Posterior cingulate gyrus (tissue), 11 donors: ENCODE results near the gene ADSS1.
A peak's percentile ranks its signal among the peaks of the same experiment; 100 is the strongest.

Source experiments
- DNase-seq, 10 donors: peaks; one replicate each; pipeline versions ENCODE4 v3.0.0 to v3.0.0-alpha.2; 2020 to 2021; ENCODE audit warnings: mixed read lengths in 3 of 10
- intact Hi-C: fragments of 100-400 bp; cut with DNase I; formaldehyde crosslinking; loops from one replicate; pipeline ENCODE4 v1.15.1; 2023

Gene ADSS1

DNA sequence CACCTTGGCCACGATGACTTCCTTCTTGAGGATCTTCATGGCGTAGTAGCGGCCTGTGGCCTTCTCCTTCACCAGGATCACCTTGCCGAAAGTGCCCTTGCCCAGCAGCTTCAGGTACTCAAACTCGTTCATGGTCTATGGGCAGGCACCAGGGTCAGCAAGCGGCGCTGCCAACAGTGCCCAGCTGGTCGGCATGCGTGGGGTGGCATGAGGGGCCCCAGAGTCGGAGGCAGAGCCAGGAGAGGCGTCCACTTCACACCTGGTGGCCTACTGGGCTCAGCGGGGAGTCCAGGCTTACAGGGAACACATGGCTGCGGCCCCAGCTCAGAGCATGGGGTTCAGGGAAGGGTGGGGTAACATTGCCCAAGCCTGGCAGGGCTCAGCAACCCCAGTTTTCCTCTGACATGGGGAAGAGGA, 51.1 kb downstream of the ADSS1 start:
- DNase-seq = peak in 1 of 10 donors; percentile 57
- intact Hi-C loops = no loop called here

DNA sequence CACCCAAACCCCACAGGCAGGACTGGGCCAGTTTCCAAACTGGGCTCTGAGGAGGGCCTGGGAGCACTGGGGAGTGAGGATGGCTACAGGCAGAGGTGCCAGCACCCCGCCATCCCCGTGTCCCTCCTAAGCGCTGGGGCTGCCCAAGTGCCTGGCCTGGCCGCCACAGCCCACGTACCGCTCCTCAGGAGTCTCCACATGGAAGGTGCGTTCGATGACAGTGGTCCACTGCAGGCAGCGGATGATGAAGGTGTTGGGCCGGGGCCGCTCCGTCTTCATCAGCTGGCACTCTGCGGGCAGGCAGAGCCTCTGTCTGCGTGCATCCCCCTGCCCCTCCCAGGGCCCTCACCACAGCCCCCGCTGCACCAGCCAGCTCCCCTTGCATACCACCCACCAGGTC, 52.5 kb downstream of the ADSS1 start:
- no peak for DNase-seq
- intact Hi-C loops = no loop called here

DNA sequence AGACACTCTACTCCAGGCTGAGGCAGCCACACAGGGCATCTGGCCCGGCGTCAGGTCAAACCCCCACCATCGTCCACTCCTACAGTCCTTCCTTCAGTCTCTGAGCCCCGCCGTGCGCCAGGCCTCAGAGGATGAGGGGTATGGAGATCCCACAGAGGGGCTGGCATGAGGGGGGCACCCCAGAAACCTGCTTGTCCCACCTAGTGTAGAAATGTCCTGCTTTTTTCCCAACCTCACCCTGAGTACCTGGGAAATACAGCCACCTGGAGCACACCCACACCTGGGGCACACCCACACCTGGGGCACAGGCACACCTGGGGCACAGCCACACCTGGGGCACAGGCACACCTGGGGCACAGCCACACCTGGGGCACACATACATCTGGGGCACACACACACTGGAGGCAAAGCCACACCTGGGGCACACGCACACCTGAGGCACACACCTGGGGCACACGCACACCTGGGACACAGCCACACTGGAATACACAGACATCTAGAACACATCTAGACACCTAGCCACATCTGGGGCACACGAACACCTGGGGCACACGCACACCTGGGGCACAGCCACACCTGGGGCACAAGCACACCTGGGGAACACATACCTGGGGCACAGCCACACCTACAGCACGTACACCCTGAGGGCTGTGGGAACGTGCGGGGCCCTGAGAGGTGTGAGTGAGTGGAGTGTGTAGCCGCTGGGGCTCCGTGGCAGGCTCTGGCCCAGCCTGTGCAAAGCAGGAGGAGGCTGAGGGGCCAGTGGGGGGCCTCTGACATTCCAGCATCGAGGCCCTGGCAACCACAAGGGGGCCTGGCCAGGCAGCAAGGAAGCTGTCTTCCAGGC, 53.2 kb downstream of the ADSS1 start:
- no peak for DNase-seq
- intact Hi-C loops = no loop called here

DNA sequence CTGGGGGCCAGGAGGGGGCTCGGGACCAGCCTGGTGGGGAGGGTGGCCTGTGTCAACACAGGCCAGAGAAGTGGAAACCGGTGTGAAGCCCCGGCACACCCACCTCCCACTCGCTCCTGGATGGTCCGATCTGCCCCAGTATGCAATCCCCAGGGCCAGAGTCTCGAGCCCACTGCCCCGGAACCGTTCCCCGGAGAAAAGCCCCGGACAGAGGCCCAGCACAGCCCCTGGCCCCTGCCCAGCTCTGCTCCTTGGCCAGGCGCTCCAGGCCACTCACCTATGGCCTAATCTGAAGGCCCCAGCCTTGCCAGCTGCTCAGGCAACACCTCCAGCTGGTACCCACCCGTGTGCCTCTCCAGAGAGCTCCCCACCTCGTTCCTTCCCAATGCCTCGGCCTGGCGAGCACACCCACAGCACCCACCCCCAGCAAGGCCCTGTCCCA, 53.8 kb downstream of the ADSS1 start:
- intact Hi-C loops = no loop called here
- no peak for DNase-seq

DNA sequence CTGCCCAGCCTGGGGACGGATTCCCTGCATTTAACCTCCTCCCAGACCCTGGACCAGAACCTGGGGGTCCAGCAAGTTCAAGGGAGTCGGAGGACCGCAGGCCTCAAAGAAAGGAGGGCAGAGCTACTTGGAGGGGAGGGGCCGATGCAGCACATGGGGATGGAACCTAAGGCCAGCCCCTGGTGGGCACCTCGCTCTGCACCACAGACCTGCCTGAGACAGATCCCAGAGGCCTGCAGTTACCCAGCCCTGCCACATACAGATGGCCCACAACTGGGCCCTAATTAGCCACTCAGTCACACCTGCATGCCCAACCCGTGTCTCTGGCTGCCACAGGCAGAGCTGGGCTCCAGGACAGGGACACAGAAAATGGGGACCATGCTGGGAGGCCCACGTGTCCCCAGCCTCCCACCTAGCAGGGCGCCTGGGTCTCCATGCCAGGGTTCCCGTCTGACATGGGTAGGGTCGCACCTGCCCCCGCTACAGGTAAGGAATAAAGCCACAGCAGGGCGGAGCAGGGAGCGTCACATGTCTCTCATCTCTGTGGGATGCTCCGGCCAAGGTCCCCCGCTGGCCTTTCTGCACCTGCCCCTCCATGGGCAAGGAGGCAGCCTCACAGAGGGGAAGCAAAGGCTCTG, 54.8 kb downstream of the ADSS1 start:
- intact Hi-C loops = no loop called here
- DNase-seq = no peak

DNA sequence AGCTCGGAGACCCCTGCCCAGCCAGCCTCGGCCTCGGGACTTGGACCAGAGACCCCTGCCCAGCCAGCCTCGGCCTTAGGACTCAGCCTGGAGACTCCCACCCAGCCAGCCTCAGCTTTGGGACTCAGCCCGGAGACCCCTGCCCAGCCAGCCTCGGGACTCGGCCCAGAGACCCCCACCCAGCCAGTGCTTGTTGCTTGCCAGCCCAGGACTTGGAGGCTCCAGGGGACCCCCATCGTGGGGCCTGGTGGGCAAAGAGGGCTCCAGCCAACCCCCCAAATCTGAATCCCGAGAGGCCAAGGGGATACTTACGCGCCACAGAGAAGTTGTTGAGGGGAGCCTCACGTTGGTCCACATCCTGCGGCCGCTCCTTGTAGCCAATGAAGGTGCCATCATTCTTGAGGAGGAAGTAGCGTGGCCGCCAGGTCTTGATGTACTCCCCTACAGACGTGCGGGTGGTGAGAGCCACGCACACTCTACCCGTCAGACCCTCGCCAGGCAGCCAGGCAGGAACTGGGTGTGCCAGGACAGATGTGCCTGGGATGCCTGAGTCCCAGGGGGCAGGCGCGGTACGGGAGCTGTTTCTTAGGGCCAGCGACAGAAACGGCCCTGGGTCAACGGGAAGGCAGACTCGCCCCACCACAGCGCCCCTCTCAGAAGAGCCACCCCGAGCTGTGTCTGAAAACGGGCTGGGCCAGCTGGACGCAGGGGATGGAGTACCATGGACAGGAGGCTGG, 55.9 kb downstream of the ADSS1 start:
- intact Hi-C loops = no loop called here
- DNase-seq = no peak

DNA sequence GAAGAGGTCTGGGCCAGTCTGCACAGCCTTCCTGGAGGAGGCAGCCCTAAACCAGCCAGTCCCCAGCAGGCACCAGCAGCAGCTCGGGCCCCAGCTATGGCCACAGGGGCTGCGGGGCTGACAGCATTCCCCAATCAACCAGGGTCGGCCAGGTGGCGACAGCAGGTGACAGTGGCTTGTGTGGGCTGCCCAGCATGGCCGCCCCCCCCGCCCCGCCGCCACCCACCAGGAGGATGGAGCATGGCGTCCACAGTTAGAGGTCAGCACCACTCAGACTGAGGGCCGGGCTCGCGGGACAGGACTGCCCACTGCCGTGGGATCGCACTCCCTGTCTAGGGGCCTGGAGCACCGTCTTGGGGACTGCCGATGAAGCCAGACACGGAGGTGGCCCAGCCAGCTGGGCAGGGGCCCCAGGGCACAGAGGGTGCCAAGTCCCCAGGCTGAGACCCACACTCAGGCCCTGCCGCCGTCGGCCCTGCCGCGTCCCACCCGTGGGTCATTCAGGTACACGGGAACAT, 56.5 kb downstream of the ADSS1 start:
- DNase-seq = no peak
- intact Hi-C loops = no loop called here

DNA sequence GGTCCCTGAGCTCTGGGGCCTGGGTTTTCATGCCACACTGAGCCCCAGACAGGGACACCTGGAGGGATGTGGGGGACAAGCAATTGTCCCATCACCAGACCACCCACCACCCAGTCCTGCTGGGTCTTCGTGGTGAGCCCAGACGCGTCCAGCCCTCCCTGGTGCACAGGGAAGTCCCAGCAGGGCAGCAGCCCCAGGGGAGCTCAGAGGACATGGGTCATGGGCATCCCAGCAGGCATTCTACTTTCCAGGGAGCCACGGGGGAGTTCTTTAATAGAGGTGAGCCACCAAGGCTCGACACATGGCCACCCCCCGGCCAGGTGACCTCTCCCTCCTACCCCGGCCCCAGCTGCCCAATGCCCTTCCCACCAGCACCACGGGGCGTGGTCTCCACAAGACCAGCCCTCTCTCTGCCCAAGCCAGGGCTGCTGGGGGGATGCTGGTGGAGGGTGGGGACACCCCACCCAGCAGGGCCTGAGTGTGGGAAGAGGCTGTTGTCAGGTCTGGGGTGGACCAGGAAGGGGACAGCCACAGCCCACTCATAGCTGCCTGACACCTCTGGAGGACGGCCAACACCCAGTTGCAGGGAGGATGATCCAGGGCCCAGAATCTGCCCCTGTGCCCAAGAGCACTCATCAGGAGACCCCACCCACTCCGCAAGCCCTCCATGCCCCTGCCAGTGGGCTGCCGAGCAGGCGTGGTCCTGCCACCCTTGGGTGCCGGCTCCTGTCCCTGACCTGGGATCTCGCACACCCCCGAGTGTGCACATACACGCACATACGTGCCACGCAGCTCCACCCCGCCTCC, 57.4 kb downstream of the ADSS1 start:
- intact Hi-C loops = no loop called here
- no peak for DNase-seq

DNA sequence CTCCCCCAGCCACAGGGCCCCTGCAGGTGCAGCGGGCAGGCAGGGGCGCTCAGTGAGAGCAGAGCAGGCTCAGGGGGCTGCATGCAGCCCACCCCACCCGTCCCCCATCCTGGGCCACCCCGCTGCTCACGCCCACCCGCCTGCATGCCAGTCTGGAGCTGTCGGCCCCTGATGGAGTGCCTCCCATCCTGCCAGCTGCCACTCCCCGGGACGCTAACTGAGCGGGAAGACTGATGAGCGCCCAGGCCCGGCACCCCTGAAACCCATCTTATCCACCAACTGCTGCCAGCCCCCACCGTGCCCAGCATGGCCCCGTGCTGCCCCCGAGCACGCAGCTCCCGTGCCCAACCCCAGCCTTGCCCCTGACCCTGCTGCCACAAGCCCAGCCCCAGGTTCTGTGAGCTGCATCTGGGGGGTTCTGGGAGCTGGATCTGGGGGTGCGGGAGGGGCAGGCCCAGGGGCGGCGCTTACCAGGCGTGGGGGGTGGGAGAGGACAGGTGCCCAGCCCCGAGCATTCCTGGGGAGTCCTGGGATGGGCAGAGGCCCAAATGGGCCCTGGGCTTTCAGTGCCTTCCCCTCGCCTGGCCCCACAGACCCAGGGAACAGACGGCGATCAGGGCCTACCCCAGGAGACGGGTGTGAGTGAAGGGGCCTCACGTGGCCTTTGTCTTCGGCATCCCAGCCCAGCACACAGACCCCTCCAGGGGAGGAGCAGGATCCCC, 58.2 kb downstream of the ADSS1 start:
- no peak for DNase-seq
- intact Hi-C loops = no loop called here

DNA sequence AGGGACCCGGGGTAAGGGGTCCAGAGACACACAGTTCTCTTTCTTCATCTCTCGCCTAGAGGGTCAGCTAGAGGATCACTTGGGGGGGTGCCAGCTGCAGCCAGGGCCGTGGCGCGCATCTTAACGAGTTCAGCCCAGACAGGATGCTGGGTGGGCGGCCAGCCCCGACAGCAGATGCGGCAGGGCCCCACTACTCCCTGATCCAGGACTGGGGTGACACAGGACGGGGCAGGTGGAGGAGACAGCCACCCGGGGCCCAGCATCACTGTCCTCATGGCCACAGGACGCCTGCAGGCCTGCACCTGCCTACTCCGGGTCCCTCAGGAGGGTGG, 58.7 kb downstream of the ADSS1 start:
- DNase-seq = no peak
- intact Hi-C loops = no loop called here

DNA sequence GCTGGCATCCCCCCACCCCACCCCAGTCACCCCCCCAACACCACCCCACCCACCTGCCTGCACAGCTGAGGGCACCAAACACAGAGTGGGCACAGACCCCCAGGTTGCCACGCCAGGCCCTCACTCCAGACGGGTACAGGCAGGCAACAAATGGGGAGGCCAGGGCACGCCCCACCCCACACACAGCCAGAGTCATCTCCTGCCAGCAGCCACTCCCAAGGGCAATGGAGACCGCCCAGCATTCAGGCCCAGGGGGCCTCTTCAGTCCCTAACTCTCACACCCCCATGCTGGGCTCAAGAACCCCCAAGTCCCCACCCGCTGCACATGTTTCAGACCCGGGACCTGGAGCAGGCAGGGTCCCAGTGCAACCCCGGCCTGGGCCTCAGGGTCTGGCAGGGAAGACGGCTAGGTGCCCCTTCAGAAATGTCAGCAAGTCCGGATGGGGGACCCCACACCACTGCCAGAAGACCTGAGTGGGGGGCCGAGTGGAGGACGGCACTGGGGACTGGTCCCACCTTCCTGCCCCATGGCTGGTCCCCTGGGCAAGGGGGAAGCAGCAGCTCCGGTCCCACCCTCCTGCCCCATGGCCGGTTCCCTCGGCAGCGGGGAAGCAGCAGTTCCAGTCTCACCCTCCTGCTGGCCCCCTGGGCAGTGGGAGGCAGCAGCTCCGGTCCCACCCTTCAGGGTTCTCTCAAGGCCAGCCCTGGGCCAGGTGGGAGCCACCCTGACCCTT, 59.6 kb downstream of the ADSS1 start:
- DNase-seq = no peak
- intact Hi-C loops = no loop called here

DNA sequence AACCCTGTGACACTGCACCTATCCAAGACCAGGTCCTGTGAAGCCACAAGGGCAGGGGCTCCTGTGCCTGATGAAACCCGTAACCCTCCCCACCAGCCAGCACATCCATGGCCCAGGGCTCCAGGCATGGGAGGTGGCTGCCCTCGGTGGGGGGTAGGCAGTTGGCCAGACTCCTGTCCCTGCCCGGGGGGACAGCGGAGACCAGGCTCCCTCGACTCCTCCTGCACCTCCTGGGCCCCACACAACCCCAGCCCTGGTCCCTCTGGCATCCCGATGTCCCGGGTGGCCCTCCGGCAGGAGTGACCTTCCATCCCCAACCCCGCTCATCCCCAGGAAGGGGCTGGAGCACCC, 60.2 kb downstream of the ADSS1 start:
- intact Hi-C loops = no loop called here

DNA sequence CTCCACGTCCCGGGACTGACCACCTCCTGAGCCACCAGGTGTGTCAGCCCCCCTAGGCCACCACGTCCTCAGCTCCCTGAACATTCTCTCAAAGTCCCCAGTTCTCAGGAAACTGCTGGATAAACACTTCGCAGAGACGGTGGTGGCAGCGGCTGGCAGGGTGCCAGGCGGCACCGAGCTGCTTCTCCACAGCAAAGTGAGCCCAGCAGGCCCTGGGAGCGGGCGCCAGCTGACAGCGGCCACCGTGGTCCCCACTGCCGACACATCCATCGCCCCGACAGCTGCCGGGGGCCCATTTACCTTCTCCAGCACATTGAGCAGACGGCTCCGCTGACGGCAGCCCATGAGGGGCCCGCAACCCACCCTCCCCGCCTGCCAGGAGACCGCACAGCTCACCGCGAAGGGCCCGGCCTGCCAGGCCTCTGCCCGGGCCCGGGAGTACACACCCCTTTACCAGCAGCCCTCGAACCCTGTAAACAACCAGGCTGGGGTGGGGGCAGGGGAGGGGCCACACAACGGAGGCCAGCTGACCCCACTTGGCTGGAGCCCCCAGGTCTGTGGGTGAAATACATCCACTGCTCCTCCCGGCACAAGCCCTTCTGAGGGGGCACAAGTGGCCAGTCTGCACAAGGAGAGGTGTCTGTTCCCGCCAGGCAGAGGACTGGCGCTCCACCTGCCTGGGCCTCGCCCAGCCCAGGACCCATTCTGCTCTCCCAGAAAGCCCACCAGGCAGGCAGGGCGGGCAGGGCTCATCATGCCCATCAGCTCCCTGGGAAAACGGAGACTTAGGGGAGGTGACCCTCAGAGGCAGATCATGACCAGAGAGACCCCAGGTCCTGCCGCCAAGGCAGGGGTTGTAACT, 61.0 kb downstream of the ADSS1 start:
- DNase-seq = peak in 7 of 10 donors; percentile 42 to 95 (median 67)
- intact Hi-C loops = no loop called here

More for the DNA sequence above, 60.2 kb downstream of the ADSS1 start:
- no peak for DNase-seq

DNA sequence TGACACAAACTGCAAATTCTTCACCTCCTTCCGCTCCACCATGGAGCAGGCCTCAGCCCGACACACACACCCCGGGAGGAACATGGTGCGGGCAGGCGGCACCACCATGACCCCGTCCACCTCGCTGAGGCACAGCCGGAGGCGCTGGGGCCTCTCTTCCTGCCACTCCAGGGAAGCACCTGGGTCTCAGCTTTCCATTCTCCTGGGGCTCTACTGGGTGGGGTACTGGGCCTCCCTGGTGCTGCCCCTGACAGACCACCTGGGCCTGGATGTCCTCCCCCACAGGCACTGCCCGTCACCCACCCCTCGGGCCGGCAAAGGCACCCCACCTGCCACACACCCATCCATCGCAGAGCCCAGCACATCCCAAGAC, 61.7 kb downstream of the ADSS1 start:
- intact Hi-C loops = no loop called here
- no peak for DNase-seq

DNA sequence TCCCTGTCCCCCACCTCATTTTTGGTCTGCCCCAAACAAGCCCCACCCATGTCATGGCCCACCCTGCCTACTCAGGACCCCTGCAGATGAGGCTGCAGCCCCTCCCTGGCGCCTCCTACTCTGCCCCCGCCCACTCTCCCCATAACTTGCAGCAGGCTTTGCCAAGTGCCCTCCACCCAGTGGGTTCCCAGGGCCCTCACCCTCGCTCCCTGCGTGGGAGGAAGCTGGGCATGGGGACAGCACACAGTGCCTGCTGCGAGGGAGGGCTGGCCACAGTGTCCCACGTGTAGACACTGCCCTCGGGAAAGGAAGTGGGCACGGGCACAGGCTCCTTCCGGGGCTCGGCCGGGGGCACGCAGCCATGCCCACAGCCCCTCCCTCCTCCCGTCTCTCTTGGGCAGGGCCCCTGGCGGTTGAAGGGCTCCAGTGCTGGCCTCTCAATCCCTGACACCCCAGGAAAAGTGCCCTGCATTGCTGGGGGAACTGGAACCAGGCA, 62.1 kb downstream of the ADSS1 start:
- no peak for DNase-seq
- intact Hi-C loops = no loop called here

DNA sequence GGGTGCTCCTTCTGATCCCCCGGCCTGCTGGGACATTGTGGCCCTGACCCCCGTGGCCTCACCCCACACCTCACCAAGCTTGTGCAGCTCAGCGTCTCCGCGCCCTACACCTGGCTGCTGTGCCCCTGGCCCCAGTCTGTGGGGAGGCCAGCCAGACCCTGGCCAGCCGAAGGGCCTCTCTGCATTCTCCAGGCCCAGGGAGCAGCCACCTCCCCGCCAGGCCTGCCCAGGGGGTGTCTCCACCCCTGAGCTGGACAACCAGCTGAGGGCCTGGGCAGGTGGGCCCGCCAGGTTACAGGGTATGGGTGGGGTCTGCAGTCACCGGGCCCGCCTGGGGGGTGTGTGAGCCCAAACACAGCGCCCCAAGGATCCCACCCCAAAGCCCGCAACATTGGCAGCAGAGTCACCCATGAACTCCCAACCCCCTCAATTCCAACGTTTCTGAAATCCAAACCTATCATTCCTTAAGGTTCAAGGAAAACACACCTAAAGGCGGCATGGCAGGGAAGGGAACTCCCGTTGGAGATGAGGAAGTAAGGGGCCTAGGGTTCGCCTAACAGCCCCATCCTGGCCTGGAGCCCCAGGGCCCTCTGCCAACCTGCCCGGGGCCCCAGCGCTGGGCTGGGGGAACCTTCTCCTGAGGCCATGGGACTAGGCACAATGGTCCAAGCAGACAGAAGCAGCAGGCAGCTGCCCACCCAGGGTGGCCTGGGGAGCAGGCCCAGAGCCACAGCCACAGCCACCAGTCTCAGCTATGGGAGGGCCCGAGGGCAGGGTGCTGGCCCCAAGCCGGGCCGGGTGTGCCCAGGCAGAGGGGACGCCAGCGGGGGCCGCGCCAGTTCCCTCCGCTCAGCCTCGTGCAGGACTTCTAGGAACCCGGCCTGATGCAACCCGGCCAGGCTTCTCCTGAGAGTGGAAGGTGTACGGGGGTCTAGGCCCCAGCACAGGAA, 63.0 kb downstream of the ADSS1 start:
- intact Hi-C loops = no loop called here
- no peak for DNase-seq

DNA sequence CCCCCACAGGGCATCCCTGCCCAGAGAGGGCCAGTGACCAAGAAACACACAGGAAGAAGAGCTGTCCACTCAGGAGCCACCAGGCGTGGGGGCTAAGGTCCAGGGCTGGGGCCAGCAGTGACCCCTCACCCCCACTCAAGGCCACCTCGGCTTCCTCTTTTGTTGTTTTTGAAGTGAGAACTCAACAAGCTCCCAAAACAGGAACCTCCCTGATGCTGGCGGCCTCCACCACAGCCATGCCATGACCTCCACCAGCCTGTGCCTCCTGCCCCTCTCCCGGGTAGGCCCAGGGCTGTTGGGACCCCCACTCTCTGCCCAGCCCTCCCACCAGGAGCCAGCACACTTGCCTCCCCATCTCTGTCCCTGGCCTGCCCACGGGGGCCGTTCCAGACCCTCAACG, 63.7 kb downstream of the ADSS1 start:
- no peak for DNase-seq
- intact Hi-C loops = no loop called here
